GM19395 (cell line): ENCODE measurements around the gene QPRT.
"Not testable (repeated sequence)": the region's sequence is repeated elsewhere in the genome, so short reads cannot be mapped to it uniquely, and the experiment has no call there.

ENCODE experiments used
- ATAC-seq: cut with Tn5 transposase; IDR thresholded peaks from one replicate; pipeline ENCODE4 v1.9.1; 2021; ENCODE audit warnings: mild to moderate bottlenecking, moderate library complexity; ENCODE audit not compliant: unreplicated experiment

Gene QPRT

GRCh38 chr16:29689490-29690351 is 10.7 kb downstream of the QPRT start:
- ATAC-seq, result not testable (repeated sequence)

- not testable (repeated sequence) for ATAC-seq
Observed at GRCh38 chr16:29692606-29693005, 13.6 kb downstream of the QPRT start.

- no peak for ATAC-seq
Observed at GRCh38 chr16:29694384-29695195, 15.6 kb downstream of the QPRT start.

- not testable (repeated sequence) for ATAC-seq
Observed at GRCh38 chr16:29695675-29696074, 16.7 kb downstream of the QPRT start.

- no peak for ATAC-seq
Observed at GRCh38 chr16:29696881-29697331, 17.9 kb downstream of the QPRT start.

- no peak for ATAC-seq
Observed at GRCh38 chr16:29697391-29697790, 18.4 kb downstream of the QPRT start.

GRCh38 chr16:29698042-29698441 is 19.1 kb downstream of the QPRT start:
- ATAC-seq, result no peak

GRCh38 chr16:29698484-29699323 is 19.7 kb downstream of the QPRT start:
- ATAC-seq, result no peak

- no peak for ATAC-seq
Observed at GRCh38 chr16:29699324-29700219, 20.6 kb downstream of the QPRT start.

GRCh38 chr16:29700253-29700987 is 21.4 kb downstream of the QPRT start:
- ATAC-seq, result no peak

- ATAC-seq, result no peak
Observed at GRCh38 chr16:29701214-29701555, 22.2 kb downstream of the QPRT start.

- ATAC-seq, result no peak
Observed at GRCh38 chr16:29702269-29702668, 23.3 kb downstream of the QPRT start.

- no peak for ATAC-seq
Observed at GRCh38 chr16:29705030-29705429, 26.1 kb downstream of the QPRT start.

- ATAC-seq, result not testable (repeated sequence)
Observed at GRCh38 chr16:29707160-29707559, 28.2 kb downstream of the QPRT start.

- no peak for ATAC-seq
Observed at GRCh38 chr16:29708917-29709600, 30.1 kb downstream of the QPRT start.

- ATAC-seq, result not testable (repeated sequence)
Observed at GRCh38 chr16:29709657-29710056, 30.7 kb downstream of the QPRT start.

- ATAC-seq, result no peak
Observed at GRCh38 chr16:29710227-29711219, 31.5 kb downstream of the QPRT start.

- ATAC-seq, result no peak
Observed at GRCh38 chr16:29712809-29713208, 33.8 kb downstream of the QPRT start.
